SIG-M5 treated with dmso at 0.1 percent for 504 hours (cell line): Measurements from ENCODE around the gene TCEA2.

Experiments
- DNase-seq: peaks from one replicate; lab custom pipeline; 2025; ENCODE audit not compliant: unreplicated experiment; lab: John Stamatoyannopoulos, UW

TCEA2 gene

DNA sequence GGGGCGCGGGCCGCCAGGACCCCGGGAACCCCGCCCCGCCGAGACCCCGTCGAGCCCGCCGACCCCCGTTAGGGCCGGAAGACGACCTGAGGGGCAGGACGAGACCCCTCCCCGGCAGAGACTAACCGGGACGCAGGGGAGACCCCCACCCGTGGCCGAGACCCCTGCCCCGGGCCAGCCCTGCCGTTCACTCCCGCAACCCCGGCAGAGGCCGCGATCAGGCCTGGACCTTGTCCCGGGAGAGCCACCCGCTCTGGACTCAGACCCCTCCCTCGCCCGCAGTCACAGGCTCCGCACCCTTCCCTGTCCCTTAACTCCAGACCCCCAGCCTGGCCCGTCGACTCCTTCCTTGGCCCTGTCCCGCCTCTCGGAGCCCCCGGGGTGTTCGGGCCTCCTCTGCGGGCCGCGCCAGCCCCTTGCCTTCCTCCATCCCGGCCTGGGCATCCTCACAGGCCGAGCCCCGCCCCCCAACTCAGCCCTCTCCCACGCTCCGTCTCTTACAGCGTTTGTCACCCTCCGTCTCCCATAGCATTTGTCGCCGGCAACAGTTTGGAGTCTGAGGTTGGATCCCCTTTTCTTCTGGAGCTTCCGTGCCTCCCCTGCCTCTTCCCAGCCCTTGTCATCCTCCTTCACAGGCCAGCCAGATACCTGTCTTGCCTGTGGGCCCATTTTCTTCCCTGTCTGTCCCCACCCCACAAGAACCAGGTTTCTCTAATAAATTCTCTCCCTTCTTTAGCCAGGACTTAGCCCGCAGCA, 569 bp downstream of the TCEA2 start:
- no peak for DNase-seq

DNA sequence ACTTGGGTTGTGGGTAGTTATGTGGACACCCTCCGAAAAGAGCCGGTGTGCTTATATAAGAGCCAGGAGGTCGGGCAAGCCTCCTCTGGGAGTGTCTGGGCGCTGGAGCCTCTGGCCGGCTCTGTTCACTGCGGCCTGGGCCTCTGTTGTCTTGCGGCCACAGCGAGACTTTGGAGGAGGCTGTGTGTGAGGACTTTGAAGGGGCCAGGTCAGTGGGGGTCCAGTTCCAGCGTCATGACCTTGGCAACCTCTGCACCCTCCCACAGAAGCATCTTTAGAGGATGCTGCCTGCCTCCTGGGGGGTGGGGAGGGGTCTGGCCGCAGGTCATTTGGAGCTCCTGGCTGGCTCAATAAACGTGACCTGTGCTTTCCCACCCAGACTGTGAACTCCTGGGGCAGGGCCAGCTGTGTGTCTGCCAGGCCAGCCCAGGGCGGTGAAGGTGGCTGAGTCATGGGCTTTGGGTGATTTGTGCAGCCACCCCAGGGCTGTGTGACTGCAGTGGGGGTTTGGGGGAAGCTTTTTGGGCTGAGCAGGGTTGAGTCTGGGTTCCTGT, 1.2 kb downstream of the TCEA2 start:
- DNase-seq, result no peak

GRCh38 chr20:64065062-64065973, 2.3 kb downstream of the TCEA2 start:
- no peak for DNase-seq

GRCh38 chr20:64065974-64066343, 3.0 kb downstream of the TCEA2 start:
- peak; percentile 37 for DNase-seq

- DNase-seq, result no peak
These were observed 4.1 kb downstream of the TCEA2 start for GRCh38 chr20:64067005-64067632.

DNA sequence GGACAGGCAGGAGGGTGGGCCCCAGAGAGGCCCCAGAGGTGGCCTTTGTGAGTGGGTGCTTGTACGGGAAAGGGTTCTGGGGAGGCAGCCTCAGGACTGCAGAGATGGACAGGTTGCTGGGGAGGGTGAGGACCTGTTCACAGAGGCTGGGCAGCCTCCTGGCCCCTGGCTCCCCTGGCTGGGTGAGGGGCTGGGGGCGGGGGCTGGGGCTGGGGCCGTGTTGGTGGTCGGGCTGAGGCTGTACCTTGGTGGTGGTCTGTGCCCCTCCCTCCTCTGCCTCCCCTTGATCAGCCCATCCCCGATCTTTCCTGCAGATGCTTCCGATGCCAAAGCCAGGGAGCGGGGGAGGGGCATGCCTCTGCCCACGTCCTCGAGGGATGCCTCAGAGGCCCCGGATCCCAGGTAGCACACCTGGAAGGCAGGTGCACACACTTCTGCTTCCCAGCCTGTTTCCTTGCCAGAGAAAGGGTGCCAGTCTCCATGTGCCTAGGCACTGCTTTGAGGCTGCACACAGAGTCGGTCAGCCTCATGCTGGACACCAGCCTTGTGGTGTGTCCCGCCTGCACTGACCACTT, 4.8 kb downstream of the TCEA2 start:
- no peak for DNase-seq

GRCh38 chr20:64068386-64069208, 5.6 kb downstream of the TCEA2 start:
- DNase-seq, result no peak

GRCh38 chr20:64069209-64069613, 6.2 kb downstream of the TCEA2 start:
- no peak for DNase-seq

DNA sequence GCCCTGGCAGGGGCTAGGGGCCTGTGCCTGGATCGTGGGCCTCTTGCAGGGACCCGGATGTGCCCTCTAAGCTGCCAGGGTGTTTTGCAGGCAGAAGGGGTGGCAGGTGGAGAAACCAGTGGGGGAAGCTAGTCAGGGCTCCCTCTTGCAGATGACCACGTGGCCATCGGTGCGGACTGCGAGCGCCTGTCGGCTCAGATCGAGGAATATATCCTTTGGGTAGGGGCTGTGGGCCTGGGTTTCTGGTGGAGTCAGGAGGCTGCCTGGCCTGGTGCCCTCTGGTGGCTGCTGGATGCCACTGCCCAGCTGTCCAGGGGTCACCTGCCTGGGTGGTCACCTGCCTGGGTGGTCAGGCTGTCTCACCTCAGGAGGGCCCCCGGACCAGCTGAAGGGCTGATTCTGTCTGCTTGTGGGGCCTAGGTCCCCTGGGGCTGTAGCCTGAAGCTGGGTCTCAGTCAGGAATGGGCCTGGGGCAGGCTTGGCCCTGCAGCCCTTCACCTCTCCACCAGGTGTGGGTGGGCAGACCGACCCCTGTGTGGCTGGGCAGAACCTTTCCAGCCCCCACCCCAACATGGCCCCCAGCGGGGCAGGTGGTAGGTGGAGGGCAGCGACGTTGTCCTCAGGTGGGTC, 6.7 kb downstream of the TCEA2 start:
- DNase-seq, result no peak

DNA sequence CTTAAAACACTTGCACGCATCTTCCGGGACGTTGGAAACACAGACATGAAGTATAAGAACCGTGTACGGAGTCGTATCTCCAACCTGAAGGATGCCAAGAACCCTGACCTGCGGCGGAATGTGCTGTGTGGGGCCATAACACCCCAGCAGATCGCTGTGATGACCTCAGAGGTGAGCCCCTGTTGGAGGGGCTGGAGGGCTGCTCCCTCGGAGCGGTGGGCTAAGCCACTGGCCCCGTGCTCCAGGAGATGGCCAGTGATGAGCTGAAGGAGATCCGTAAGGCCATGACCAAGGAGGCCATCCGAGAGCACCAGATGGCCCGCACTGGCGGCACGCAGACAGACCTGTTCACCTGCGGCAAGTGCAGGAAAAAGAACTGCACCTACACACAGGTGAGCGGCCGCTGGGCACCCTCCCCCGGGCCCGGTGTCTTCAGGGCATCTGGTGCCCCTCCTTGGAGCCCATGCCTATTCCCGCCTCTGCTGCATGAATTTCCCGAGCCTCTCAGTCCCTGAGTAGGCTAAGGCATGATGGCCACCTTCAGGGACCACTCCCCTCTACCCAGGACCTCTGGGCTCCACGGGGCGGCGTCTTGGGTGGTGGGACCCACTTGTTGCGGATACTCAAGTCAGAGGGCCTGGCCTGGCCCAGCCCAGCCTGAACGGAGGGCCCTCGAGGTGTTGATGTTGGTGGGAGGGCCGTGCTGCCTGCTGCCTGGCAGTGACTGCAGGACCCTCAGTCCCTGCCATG, 7.4 kb downstream of the TCEA2 start:
- DNase-seq, result no peak

DNA sequence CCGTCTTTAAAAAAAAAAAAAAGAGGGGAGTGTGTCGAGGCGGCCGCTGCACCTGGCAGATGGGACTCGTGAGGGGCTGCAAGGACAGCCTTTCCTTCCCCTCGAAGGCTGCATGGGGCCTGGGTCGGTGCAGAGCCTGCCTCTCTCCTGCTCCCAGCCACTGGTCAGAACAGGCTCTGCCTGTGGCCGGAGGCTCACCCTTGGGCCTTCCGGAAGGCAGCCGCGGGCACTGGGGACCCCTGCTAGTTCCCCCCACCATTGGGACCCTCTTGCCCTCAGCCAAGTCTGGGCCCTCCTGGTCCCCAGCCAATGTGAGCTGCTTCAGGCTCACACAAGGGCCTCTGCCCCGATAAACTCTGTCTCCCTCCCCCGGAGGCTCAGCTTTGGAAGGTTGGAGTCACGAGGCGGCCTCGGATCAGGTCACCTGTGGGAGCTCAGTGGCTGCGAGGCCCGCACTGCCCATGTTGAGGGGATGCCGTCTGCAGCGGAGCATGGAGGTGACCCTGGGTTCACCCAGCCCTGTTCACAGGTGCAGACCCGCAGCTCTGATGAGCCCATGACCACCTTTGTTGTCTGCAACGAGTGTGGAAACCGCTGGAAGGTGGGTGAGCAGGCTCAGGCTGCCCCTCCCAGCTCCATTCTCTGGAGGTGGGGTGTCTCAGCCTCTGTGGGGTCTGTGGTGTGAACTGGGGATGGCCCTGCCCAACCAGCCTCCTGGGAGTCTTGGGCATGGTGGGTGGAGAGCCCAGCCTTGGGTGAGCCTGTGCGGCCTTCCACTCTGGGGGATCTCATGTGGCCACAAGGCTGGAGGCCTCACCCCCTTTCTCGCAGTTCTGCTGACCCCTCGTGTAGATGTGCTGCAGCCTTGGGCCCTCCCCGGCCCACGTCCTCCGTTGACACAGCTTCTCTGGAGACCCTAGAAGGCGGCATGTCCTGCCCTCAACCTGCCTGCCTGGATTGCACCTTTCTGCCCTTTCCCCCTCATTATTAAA, 8.6 kb downstream of the TCEA2 start:
- no peak for DNase-seq

DNA sequence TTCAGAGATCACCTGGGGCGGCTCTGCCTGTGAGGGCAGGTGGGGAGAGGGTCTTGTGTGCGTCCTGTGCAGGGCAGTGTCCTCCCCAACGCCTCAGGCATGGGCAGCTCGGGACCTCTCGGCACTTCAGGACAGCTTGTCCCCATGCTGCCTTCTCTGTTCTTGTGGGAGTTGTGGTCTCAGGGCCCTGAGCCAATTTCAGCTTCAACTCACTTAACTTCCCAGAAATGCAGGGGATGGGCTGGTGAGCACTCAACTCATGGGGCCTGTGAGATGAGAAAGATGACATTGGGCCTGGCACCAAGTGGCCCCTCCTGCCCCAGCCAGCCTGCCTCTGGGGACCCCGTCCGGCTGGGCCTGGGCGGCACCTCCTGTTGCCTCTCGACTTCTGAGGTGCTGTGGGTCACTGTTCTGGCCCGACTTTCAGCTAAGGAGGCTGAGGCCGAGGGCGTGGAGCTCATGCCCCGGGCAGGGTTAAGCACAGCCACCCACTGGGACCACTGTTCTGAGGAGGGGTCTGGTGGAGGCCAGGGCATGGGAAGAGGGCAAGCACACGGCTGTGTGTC, 9.6 kb downstream of the TCEA2 start:
- no peak for DNase-seq

DNA sequence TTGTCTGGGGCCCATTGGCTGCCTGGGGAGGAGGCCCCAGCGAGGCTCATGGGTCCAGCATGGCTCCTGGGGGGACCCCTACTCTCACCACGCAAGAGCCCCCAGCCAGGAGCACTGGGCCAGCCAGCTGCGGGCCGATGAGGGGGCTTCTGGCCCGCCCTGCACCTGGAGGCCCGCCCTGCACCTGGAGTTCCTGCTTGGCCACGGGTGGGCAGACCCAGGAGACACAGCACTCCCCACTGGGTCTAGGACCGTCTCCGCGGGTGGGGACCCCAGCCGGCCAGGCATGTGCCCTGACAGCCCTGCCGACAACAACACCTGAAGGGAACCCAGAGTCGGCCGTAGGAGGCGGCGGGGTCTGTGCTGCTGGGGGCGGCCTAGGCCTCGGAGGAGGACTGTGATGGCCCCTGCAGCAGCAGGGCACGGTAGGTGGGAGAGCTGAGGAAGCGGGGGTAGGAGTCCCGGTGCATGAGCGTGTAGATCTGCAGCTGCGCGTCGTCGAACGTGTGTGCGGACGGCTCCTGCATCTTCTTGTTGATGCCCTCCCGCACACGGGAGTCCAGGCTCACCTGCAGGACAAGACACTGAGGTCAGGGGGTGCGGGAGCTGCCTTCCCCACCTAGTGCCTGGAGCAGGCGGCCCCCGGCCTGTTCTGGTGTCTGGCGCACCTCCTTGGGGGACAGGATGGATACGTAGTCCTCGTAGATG, 10.6 kb downstream of the TCEA2 start:
- DNase-seq, result no peak

GRCh38 chr20:64074184-64074789, 11.3 kb downstream of the TCEA2 start:
- DNase-seq, result no peak

- no peak for DNase-seq
These were observed 12.0 kb downstream of the TCEA2 start for GRCh38 chr20:64074963-64075362.

GRCh38 chr20:64075556-64075955, 12.6 kb downstream of the TCEA2 start:
- no peak for DNase-seq
